Measurements from ENCODE around the gene HCRT.
"Not testable (repeated sequence)": the region's sequence is repeated elsewhere in the genome, so short reads cannot be mapped to it uniquely, and the experiment has no call there.

HCRT gene

DNA sequence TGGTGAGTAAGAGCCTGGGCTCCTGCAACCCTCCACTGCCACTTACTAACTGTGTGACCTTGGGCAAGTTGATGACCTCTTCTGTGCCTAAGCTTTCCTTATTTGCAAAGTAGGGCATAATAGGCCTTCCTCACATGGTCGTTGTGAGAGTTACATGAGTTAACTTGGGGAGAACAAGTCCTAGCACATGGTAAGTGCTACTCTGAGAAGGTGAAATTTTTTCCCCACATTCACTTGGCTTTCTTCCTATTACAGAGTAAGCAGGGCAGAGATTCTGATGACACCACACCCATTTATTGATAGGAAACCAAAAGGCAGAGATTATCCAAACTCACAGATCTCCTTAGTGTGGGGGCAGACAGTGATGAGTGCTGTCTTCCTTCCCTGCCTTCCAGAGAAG lies 5.9 kb downstream of the HCRT start:
- DNase-seq, result no peak

DNA sequence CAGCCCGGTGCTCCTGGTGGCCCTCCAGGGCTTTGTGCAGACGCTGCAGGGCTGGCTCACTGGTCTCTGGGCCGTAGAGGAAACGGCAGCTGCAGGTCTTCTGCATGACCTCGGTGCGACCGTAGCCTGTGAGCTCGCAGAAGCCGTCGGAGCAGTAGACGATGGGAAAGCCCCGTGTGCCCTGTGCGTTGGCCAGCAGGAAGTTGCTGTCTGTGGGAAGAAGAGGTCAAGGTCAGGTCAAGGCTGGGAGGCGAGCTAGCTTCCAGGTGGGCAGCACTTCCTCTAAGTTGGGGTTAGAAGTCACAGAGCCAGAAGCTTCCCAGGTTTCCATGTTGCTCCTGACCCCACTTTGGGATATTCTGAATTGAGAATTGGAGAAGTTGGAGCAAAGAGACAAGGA lies 6.4 kb downstream of the HCRT start:
- no peak for DNase-seq

DNA sequence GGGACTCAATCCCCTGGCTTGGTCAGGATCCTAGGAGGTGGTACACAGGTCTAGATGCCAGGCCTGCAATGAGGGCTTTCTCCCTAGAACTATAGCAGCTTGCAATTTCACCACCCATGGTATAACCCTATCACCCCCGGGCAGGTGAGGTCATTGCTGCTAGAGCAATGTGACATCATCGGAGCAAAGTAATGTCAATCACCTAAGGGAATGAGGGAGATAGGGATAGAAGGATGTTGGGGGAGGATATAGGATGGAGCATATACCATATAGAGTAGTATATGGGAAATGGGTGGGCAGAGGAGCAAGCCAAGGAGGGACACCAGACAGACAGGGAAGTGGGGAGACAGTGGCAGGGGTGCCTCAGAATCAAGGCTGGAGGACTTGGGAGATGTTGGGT lies 7.6 kb downstream of the HCRT start:
- DNase-seq, result no peak

DNA sequence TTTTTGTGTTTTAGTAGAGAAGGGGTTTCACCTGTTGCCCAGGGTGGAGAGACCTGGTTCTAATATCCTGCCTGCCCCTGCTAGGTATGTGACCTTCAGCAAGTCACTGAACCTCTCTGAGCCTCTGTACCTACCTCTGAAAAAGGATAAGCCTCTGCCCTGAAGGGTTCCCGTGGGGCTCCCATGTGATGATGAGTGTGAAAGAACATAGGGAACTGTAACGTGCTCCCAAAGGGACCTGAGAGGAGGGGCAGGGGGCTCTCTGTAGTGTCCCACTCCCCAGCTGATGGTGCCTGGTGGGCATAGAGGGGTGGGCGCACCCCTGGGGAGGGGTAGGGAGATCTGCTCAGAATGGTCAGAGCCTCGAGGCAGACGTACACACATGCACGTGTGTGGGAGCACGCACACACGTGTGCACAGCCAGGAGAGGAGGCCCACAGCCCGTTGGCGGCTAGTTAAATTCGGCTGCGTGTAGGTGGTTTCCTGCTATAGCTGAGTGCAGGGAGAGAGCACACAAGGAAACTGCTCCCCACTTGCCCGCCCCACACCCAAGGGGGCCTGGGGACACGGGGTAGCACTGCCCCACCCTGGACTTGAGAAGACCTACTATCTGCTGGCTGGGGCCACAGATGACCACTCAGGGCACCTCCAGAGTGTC lies 11.0 kb downstream of the HCRT start:
- no peak for DNase-seq

DNA sequence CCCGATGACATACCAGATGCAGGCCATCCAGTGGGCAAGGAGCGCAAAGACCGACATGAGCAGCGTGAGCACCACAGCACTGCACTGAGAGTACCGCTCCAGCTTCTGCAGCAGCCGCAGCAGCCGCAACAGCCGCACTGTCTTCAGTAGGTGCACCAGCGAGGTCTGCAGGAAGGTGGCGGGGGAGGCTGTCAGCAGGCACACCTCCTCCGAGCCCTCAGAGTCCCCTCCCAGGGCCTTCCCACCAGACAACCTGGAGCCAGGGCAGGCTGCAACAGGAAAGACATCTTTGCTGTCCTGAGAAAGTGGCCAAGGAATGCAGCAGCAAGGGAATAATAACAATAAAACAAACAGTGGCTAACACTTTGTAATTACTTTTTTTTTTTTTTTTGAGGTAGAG lies 13.4 kb downstream of the HCRT start:
- DNase-seq, result no peak

DNA sequence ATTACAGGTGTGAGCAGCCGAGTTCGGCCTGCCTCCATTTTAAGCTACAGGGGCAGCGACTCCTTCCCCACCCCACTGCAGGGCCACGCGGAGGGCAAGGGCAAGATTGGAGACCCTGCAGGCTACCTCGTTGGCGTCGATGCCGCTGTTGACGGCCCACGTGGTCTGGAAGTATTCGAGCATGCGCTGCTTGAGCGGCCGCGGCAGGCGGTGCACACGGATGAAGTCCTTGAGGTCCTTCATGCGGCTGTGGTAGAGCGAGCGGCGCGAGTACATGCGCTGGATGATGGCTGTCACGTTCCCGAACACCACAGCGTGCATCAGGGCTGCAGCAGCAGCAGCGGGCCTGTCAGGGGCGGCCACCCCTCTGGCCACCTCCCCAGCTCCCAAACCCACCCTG lies 15.9 kb downstream of the HCRT start:
- no peak for DNase-seq

DNA sequence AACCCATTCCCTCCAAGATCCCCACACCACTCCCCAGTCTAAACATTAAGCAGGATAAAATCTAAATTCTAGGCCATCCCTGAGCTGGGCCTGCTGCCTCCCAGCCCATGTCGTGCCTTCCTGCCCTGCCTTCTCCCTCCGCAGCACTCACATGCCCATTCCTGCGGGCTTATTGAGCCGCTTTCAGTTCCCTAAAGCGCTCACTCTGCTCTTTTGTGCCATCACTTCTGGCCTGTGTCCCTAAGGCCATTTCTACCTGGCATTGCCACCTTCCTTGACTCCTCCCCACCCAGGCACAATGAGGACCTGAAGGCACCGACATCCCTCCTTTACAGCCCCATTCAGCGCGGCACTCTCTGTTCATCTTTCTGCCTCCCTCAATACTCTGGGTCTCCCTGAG lies 17.4 kb downstream of the HCRT start:
- no peak for DNase-seq

DNA sequence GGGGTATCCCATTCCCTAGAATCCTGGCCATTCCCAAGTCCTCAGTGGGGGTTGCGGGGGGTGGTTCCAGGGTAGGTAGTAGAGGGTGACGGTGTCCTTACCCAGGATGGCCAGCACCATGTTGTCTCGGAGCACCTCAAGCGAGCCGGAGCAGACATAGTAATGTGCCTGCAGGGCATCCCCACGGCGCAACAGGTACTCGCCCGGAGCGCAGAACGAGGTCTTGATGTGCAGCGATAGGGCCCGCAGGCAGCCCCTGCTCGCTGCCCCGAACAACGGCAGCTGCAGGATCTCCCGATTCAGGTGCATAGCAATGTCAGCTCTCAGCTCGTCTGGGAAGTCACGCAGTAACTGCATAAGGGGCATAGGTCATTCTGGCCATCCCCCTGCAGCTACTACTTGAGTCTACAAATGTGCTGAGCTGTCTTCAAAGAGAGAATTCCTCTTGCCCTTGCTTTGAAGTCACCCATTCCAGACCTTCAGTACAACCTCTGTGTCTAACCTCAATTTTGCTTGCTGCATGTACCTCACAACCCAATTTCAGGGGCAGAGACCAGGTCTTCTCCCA lies 19.0 kb downstream of the HCRT start:
- DNase-seq, result no peak

DNA sequence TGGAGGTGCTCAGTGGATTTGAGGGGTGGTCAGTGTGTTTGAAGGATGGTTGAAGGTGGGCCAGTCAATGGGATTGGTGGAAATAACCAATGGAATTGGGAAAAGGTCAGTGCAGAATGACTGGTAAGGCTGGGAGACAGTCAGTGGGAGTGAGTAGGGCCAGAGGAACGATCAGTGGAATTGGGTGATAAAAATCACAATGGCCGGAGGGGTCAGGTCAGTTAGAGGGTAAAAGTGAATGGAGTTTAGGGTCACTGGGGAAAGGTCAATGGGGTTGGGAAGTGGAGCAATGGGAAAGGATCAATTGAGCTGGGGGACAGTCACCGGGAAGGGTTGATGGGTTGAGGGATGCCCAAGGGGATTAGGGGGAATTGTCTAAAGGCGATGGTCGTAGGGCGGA lies 19.5 kb downstream of the HCRT start:
- DNase-seq, result no peak

DNA sequence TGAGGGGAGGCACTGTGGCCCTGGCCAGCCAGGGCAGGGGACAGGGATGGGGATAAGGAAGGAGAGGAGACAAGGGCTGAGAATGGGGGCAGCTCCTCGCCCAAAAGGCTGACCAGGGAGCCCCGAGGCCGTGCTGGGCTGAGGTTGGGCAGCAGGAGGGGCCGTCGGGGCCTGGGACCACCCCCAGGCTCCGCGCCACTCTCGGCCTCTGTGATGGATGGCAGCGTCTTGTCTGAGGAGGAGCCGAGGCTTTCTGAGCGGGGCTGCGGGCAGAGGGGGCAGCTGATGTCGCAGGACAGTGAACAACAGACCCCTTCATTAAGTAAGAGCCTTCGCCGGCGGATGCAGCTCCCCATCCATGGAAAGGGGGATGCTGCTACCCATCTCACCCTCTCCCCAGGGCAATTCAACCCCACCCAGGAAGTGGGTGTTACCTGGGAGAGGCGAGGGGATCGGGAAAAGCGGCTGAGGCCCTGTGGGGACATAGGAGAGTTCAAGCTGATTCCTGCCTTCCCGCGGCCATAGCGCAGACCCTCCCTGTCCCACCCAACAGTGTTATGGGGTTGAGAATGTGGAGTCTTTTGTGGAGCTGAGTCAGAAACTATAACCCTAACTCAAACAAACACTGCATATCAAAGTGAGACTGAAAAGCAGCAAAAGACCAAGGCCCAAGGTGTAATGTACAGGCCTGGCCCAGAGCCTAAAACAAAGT lies 21.4 kb downstream of the HCRT start:
- DNase-seq, result no peak

DNA sequence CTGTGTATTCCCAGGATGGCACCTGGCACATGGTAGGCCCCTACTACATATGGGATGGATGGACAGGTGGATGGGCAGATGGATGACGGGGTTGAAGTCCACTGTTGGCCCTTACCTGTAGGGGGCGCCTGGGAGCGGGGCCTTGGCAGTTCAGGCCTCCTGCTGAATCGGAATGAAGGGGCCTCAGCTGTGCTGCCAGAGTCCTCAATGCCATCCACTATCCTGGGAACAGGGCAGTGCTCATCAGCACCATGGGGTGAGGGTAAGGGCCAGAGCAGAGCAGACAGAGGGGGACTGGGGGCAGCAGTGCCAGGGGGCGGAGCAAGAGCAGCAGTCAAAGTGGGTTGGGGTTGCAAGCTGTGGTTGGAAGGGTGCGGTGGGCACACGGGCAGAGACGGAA lies 22.1 kb downstream of the HCRT start:
- DNase-seq, result no peak

DNA sequence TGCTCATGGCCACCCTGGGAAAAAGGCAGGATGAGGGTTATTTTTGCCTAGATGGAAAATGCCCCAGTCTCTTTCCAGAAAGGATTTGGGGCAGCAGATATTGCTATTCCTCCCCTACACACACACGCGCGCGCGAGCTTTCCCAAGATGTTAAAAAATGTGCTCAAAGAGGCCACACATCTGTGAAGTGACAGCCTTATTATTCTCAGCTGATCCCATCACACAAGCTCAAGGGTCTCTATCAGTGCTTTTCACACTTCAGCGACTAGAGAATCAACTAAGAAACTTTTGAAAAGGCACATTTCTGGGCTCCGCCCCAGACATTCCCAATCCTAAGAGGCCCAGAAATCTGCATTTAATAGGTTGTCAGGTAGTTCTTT lies 24.7 kb downstream of the HCRT start:
- DNase-seq, result no peak

DNA sequence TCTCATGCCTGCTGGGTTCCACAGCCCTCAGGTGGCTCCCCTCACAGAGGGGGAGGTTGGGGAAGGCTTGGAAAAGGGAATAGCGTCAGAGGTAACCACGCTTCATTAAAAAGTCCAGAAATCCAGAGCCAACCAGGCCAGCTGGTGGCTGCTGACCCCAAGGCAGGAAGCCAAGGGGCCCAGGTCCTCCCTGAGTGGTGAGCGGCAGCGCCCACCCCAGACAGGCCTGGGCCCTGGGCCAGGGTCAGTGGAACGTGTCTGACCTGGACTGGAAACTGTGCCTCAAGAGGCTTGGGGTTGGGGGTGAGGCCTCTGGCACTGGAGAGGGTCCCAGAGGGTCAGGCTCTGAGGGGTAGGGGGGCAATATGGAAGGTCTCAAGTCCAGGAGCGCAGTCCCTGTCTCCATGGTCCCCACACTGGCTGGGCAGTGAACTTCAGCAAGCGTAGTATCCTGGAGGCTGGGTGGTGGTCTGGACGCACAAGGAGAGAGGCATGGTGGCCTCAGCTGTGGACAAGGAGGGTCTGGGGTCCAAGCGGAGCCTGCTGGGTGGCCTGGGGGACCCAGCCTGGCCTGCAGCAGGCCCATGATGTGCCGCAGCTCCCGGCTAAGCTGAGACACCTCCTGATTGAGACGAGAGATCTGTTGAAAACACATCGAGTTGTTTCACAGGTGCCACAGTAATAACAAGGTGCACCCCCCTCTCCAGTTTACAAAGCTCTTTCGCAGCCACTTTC lies 25.3 kb downstream of the HCRT start:
- DNase-seq, result no peak

DNA sequence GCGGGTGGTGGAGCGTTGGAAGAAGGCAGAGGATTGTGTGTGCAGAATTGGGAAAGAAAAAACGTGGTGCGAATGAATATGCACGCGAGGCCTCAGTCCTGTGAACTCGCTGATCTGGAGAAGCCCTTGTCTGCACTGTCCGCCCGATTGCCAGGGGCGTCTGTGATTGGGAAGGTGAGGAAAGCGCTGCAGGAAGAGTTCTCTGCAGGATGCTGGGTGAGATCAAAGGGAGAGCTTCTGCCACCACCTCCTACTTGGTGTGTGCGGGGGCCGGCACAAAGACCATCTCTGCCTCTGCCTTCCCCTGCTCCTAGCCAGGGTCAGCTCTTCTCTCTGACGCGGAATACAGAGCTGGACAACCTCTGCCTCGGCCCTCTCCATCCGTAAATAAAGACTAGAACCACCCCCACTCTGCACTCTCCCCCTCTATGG lies 29.6 kb downstream of the HCRT start:
- DNase-seq, result no peak

DNA sequence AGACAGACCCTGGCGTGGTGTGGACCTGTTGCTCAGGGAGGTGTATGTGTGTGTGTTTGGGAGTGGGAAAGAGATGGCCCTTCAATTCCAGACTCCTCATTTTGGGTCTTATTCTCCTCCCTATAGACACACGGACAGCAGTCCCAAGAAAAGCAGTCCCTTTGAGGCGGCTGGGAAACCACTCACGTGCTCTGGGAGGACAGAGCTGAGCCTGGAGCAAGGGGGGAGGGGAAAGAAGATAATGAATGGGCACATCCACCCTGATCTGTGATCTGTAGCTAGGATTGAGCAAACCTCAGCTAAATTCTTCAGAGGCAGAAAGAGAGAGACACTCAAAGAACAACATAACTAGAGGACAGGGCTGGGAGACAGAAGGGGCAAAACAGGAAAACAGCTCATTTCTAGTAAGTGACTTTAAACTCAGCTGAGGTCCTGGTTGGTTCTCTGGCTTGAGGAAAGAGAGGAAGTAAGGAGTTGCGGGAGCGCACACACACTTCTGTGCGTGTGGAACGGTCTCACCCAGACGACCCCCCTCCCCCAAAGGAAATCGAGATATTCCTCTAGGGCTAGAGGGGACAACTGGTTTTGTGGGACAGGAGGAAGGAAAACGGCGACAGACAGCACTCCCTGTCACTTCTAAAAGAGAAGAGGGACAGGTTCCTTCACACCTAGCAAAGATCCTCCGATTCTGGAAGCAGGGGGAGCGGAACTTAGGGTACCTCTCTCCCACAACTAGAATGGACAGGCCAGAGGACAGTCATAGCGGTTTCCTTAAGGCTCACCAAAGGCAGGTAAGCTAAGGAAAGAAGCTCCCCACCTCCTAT lies 31.1 kb downstream of the HCRT start:
- DNase-seq, result no peak

DNA sequence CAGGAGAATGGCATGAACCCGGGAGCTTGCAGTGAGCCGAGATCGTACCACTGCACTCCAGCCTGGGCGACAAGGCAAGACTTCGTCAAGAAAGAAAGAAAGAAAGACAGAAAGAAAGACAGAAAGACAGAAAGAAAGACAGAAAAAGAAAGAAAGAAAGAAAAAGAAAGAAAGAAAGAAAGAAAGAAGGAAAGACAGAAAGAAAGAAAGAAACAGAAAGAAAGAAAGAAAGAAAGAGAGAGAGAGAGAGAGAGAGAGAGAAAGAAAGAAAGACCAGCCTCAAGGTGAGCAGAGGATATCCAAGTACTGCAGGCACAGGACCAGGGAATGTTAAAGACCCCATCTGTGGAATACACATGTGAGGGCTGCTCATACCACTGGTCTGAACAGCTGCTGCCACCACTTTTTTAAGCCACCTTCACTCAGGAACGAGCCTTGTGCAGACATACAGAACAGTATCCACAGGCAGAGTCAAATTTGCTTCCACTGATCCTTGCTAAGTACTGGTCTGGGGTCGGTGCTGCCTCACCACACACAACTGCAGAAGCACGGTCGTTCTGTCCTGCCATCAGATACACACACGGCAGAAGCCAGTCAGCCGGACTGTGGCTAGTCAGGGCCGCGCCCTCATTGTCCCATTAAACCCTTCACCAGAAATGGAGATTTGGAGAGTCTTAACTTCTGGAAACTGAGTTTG lies 38.2 kb downstream of the HCRT start:
- DNase-seq, result no peak

DNA sequence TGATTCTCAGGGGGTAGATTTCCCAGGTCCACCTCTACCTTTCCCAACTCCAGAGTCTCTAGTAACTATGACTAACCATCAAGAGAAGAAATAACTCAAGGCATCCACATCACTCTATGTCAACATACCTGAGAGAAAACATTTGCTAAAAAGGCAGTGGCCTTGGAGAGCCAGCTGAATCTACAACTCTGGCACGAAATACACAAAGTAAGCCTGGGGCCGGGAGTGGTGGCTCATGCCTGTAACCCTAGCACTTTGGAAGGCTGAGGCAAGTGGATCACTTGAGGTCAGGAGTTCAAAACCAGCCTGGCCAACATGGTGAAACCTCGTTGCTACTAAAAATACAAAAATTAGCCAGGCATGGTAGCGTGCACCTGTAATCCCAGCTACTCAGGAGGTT lies 42.1 kb downstream of the HCRT start:
- not testable (repeated sequence) for DNase-seq

DNA sequence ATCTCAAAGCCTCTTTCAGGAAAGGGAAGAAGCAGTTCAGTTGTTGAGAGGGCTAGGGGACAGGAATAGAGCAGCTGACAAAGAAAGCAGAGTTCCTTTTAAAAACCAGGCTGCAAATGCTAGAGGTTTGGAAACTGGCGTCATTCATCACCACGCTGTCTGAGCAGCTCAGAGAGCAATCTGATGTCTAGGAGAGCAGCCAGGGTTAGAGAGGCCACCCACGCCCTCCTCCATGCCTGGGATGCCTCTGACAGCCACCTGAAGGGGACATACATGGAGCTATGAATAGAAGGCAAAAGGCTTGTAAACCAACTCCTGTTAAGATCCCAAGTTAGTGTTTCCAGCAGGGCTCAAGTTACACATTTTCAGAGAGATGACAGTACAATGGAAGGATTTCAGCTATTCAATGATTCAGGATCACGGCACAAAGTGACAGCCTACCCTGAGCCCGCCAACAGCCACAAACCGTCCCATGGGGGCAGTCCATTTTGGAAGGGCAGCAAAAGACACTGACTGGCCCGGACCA lies 42.8 kb downstream of the HCRT start:
- no peak for DNase-seq

DNA sequence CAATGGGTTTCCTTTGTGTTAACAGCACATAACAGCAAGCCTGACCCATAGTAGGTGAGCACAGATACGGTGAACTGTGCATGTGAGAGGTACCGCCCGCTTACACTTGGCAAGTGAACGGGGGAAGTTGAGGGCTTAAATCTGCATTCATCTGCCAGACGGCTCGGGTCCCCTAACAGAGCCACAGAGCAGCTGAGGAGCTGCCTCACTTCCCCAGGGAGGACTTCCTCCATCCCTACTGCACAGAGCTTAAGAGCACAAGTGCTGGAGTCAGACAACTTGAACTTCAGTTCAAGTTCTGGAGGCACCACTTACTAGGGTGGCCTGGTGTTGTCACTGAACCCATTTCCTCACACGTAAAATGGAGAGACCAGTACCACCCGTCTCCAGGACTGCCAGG lies 43.9 kb downstream of the HCRT start:
- DNase-seq, result no peak

DNA sequence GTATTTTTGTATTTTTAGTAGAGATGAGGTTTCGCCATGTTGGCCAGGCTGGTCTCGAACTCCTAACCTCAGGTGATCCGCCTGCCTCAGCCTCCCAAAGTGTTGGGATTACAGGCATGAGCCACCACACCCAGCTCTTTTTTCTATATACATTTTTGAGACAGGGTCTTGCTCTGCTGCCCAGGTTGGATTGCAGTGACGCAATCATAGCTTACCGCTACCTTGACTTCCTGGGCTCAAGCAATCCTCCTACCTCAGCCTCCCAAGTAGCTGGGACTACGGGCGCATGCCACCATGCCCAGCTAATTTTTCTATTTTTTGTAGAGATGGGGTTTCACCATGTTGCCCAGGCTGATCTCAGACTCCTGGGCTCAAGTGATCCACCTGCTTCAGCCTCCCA lies 44.6 kb downstream of the HCRT start:
- not testable (repeated sequence) for DNase-seq

DNA sequence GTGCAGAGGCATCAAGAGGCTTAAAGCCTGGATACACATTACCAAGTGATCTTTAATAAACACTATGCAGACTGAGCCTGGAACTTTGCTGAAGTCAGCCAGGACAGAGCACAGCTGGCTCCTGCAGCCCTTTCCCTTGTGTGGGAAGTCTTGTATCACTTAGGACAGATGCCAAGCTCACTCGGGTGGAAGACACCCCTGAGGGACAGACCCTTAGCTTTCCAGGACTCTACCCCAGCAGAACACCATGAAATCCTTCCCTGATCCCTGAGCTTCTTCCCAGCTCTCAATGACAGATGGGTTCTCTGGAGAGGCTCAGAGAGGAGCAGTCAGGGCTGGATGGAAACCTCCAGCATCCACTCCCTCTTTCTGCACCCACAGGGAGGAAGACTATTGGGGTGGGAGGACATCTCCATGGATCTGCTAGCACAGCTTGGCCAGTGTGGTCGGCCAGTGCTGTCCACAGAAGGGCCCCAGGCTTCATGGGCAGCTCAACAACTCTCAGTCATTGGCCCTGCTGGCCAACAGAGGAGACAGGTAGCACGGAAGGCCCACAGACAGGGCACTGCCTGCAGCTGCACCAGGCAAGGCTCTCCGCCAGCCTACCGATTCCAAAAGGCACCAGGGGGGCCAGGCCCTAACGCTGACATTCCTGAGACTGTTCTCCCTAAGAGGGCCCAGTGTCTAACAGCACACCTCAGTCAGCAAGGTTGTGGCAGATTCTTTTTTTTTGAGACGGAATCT lies 46.3 kb downstream of the HCRT start:
- no peak for DNase-seq

Data from NCI-H187 (cell line).